ENCODE results near the gene MEGF9. TPM values are rescaled to one million over a fixed set of nuclear protein-coding genes. Genes with fewer than 3 reads are reported as not detected.
"Not testable (repeated sequence)": the region's sequence is repeated elsewhere in the genome, so short reads cannot be mapped to it uniquely, and the experiment has no call there.

The MEGF9 gene
- polyA plus RNA-seq, 1 donor = 6.9 TPM

DNA sequence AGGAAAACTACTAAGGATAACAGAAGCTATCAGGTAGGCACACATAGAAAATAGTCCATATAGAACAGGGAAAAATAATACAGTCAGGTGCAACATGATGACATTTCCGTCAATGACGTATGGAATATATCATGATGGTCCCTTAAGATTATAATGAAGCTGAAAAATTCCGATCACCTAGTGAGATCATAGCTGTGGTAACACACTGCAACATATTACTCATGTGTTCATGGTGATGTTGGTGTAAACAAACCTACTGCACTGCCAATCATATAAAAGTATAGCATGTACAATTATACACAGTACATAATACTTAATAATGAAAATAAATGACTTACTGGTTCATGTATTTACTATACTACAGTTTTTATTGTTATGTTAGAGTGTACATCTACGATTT is 60.0 kb downstream of the MEGF9 start:
- no peak for DNase-seq

- DNase-seq = no peak
Measured at GRCh38 chr9:120653762-120654161, 60.5 kb downstream of the MEGF9 start.

DNA sequence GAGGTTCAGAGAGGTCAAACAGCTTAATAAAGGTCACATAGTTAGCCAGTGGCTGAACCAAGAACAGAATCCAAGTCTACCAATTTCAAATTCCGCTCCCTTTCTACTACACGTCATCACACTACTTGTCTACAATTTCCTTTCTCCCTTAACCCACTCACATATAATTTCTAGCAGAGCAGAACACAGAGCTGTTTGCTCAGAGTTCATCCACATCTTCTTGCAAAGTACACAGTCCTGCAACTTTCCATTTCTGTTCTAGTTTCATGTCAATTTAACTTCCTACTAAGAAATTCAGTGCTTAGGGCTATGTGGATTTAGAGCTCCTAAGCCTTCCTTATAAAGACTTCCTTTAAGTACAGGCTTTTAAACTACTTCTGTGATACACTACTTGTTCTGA is 61.3 kb downstream of the MEGF9 start:
- no peak for DNase-seq

GRCh38 chr9:120650352-120650751 is 63.9 kb downstream of the MEGF9 start:
- DNase-seq = no peak

GRCh38 chr9:120648581-120649197 is 65.6 kb downstream of the MEGF9 start:
- no peak for DNase-seq

- DNase-seq = no peak
Measured at GRCh38 chr9:120646948-120647347, 67.3 kb downstream of the MEGF9 start.

- no peak for DNase-seq
Measured at GRCh38 chr9:120645760-120646159, 68.5 kb downstream of the MEGF9 start.

DNA sequence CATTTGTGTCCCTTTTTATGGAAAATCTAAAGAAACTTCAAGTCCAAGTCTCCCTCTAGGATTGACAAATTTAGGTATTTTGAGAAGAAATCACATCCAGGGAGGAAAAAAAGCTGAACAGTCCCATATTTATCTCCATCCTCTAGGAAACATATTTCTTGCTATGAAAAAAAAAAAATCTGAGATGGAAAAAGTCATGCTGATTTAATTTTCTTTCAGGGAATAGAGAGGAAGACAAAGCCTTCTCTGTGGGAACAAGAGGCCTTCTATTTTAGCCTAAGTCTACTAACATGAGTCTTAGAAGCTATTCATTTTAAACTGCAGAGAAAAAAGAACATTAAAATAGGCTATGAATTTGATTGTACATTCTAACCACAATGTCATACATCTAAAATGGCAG is 71.2 kb downstream of the MEGF9 start:
- DNase-seq = no peak

DNA sequence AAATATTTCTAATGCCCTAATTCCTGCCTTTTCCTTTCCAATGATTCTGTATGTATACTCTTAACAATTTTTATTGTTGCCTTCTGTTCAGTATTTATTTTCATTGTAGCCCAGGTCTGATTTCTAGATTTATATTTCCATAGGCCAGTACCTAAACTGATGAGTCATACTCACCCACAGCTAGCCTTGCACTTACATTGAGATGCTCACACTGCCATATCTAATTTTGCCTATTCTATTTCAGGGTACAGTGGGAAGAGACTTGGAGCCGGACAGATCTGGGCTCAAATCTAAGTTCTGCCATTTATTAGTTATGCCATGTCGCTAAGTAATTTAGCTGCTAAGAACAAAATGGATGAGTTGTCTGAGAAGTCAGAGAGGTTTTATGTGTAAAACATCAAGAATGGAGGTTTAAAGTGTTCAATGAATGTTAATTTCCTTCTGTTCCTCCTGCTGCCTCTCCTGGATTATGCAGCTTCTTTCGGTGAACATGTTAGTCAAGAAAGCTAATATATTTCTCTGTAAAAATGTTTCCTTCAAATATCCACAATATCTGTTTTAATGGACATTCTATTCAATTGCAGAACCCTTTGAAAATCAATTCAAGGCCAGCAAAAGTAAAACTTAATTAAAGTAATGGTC is 72.0 kb downstream of the MEGF9 start:
- DNase-seq = no peak

DNA sequence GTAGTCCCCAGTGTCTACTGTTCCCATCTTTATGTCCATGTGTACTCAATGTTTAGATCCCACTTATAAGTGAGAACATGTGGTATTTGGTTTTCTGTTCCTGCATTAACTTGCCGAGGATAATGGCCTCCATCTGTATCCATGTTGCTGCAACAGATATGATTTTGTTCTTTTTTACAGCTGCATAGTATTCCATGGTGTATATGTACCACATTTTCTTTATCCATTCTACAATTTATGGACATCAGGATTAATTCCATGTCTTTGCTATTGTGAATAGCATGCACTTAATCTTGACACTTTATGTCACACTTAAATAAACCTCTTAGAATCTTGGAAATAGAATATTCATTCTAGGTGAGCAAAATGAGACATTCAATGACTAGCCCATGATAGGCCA is 73.4 kb downstream of the MEGF9 start:
- DNase-seq = not testable (repeated sequence)

DNA sequence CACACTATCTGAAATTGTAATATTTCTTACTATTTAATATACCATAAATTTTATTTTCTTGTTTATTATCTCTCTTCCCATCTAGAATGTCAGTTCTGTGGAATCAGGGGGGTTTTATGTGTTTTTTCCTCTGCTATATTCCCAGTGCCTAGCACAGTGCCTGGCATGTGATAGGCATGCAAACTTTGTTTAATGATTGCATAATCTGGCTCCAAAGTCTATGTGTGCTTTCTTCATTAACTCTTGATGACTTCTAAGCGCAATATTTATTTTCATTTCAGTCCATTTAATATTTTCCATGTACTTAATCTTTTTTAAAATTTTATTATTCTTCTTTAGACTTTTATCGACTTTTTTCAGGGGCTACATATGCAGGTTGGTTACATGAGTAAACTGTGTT is 73.9 kb downstream of the MEGF9 start:
- DNase-seq = no peak

DNA sequence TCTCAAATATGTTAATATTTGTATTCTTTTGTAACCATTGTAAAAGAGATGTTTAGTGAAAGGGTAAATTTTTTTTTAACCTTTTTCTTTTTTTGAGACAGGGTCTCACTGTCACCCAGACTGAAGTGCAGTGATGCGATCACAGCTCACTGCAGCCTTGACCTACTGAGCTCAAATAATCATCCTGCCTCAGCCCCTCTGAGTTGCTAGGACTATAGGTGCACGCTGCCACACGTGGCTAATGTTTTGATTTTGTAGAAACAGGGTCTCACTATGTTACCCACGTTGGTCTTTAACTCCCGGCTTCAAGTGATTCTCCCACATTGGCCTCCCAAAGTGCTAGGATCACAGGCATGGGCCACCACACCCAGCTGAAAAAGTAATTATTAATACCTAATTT is 76.4 kb downstream of the MEGF9 start:
- no peak for DNase-seq

- no peak for DNase-seq
Measured at GRCh38 chr9:120636194-120636957, 77.9 kb downstream of the MEGF9 start.

GRCh38 chr9:120635011-120635410 is 79.3 kb downstream of the MEGF9 start:
- no peak for DNase-seq

DNA sequence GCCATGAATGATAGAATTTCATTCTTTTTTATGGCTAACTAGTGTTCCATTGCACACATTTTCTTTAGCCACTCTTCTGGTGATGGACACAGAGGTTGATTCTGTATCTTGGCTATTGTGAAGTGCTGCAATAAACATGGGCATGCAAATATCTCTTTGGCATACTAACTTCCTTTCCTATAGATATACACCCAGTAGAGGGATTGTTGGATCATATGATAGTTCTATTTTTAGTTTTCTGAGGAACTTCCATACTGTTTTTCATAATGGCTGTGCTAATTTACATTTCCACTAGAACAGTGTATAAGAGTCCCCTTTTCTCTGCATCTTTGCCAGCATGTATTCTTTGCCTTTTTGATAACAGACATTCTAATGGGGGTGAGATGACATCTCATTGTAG is 83.9 kb downstream of the MEGF9 start:
- DNase-seq = no peak

- not testable (repeated sequence) for DNase-seq
Measured at GRCh38 chr9:120628925-120629497, 85.3 kb downstream of the MEGF9 start.

- no peak for DNase-seq
Measured at GRCh38 chr9:120628207-120628924, 85.9 kb downstream of the MEGF9 start.

GRCh38 chr9:120627073-120627472 is 87.2 kb downstream of the MEGF9 start:
- DNase-seq = no peak

DNA sequence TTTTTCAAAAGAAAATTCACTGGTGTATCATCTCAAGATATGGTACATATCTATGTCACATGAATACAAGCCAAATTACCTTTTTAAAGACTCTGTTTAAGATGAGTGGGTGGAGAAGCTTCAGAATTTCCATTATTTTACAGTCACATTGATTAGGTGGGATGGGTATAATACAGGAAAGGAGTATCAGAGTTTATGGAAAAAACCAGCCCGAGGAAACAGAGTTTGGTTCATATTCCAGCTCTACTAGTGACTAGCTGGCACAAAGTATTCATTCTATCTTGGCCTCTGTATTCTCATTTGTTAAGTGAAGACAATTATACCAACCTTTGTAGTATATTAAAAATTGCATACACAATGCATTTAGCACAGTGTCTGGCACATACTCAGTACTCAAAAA is 87.8 kb downstream of the MEGF9 start:
- DNase-seq = no peak

- no peak for DNase-seq
Measured at GRCh38 chr9:120625222-120625621, 89.0 kb downstream of the MEGF9 start.

DNA sequence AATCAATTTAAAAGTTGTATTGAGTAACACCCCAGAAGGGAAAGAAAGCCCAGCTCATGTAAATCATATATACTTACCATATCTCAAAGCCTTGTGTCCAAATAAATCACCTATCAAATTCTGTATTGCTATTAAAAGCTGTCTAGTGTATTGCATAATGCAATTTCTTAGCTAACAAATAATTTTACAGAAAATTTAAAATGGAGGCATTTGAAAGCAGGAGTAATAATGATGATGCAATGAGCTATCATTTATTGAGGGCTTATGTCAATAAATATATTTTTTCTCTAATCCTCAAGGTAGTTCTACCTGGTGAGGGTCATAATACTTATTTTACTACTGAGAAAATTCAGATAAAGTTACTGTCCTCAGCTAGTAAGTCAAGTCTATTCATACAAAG is 91.5 kb downstream of the MEGF9 start:
- no peak for DNase-seq

- no peak for DNase-seq
Measured at GRCh38 chr9:120621941-120622340, 92.3 kb downstream of the MEGF9 start.
